HCT116 (cell line): ENCODE measurements around the gene HIVEP2. TPM values are rescaled to one million over a fixed set of nuclear protein-coding genes. Genes with fewer than 3 reads are reported as not detected.

Experiments
- ATAC-seq: fragments of 200-7000 bp; cut with Tn5 transposase; 2 replicates; pipeline ENCODE4 v1.9.1; 2020; ENCODE audit warnings: mild to moderate bottlenecking, moderate library complexity
- BruUV-seq: library from RNA; stranded (reverse); fragments of 400-500 nt; replicated peaks from 2 replicates; lab custom pipeline; 2021; lab: Mats Ljungman, UMichigan
- CTCF ChIA-PET: fragments of 300-600 bp; sonication (Branson Sonifier 250); formaldehyde crosslinking; loops from one replicate; lab custom pipeline; 2021; ENCODE audit warnings: antibody characterized with exemption; lab: Charles Lee
- POLR2A ChIA-PET: fragments of 300-600, 350-600 bp; sonication (Branson Sonifier 250); formaldehyde crosslinking; loops from one replicate; lab custom pipeline; 2021; ENCODE audit warnings: antibody characterized with exemption; lab: Charles Lee
- RAD21 ChIA-PET, 2 experiments: fragments of 300-600 bp; sonication (Branson Sonifier 250); formaldehyde crosslinking; loops; one replicate each; lab custom pipeline; 2023; ENCODE audit warnings: low total read pairs in 2 of 2; ENCODE audit not compliant: uncharacterized antibody in 2 of 2, unreplicated experiment in 2 of 2, low non-redundant PET in 1 of 2; lab: Charles Lee
- DNase-seq: peaks from one replicate; pipeline ENCODE4 v3.0.0-alpha.2; 2010; ENCODE audit warnings: low read depth, low spot score
- H2AFZ ChIP-seq: fragments of 200-600 bp; shearing (Covaris generic), sonication (generic); 2 replicates; pipeline ENCODE4 v1.6.1; 2017; ENCODE audit warnings: low read depth, mixed run types, mixed read lengths, antibody characterized with exemption, low read length; ENCODE audit not compliant: poor library complexity, severe bottlenecking
- H3K27ac ChIP-seq: 2 replicates; pipeline ENCODE4 v1.5.1; 2012; ENCODE audit warnings: low read depth, low read length
- H3K27me3 ChIP-seq: fragments of 200-600 bp; sonication (generic); 2 replicates; pipeline ENCODE4 v1.6.1; 2016; ENCODE audit warnings: mixed run types, low read length, mixed read lengths; ENCODE audit not compliant: insufficient read depth
- H3K36me3 ChIP-seq, 2 experiments: fragments of 200-500 bp in 1 of 2; fragments of 200-600 bp in 1 of 2; sonication (Bioruptor generic) in 1 of 2; sonication (generic) in 1 of 2; 2 replicates each; pipeline versions ENCODE4 v1.5.1 to v1.6.1; 2014 to 2016; ENCODE audit warnings: low read length in 2 of 2, inconsistent platforms in 1 of 2, mixed read lengths in 1 of 2, mixed run types in 1 of 2; ENCODE audit not compliant: insufficient read depth in 2 of 2, control insufficient read depth in 1 of 2
- H3K4me1 ChIP-seq, 2 experiments: fragments of 200-600 bp in 1 of 2; sonication (generic) in 1 of 2; 2 replicates each; pipeline versions ENCODE4 v1.5.1 to v1.6.1; 2012 to 2017; ENCODE audit warnings: low read length in 2 of 2, inconsistent platforms in 1 of 2, mild to moderate bottlenecking in 1 of 2, mixed read lengths in 1 of 2, mixed run types in 1 of 2, moderate library complexity in 1 of 2; ENCODE audit not compliant: insufficient read depth in 2 of 2, control insufficient read depth in 1 of 2
- H3K4me2 ChIP-seq: fragments of 200-600 bp; sonication (generic); 2 replicates; pipeline ENCODE4 v1.6.1; 2017; ENCODE audit warnings: mixed run types, low read length, mixed read lengths
- H3K4me3 ChIP-seq, 2 experiments: fragments of 200-600 bp in 1 of 2; sonication (generic) in 1 of 2; replicated peaks in 1 of 2; 2 replicates each; pipeline ENCODE4 v1.5.1; 2011 to 2016; ENCODE audit warnings: low read length in 2 of 2, control low read depth in 1 of 2, low read depth in 1 of 2, mild to moderate bottlenecking in 1 of 2, mixed read lengths in 1 of 2, mixed run types in 1 of 2
- H3K79me2 ChIP-seq: fragments of 200-600 bp; sonication (generic); 2 replicates; pipeline ENCODE4 v1.6.1; 2017; ENCODE audit warnings: mild to moderate bottlenecking, mixed run types, low read length, moderate library complexity, mixed read lengths; ENCODE audit not compliant: insufficient read depth
- H3K9ac ChIP-seq: fragments of 200-600 bp; sonication (generic); 2 replicates; pipeline ENCODE4 v1.6.1; 2016; ENCODE audit warnings: low read length, mixed read lengths
- H3K9me2 ChIP-seq: fragments of 200-600 bp; sonication (generic), shearing (Covaris generic); 2 replicates; pipeline ENCODE4 v1.6.1; 2017; ENCODE audit warnings: mixed run types, mild to moderate bottlenecking, moderate library complexity; ENCODE audit not compliant: insufficient read depth
- H3K9me3 ChIP-seq, 2 experiments: fragments of 200-500 bp in 1 of 2; fragments of 200-600 bp in 1 of 2; sonication (Bioruptor generic) in 1 of 2; sonication (generic) in 1 of 2; 2 replicates each; pipeline ENCODE4 v1.6.1; 2014 to 2017; ENCODE audit warnings: low read length in 2 of 2, mixed read lengths in 2 of 2, inconsistent platforms in 1 of 2, low read depth in 1 of 2, mild to moderate bottlenecking in 1 of 2, mixed run types in 1 of 2, moderate library complexity in 1 of 2; ENCODE audit not compliant: control insufficient read depth in 1 of 2, insufficient read depth in 1 of 2
- H4K20me1 ChIP-seq: fragments of 200-600 bp; sonication (generic), shearing (Covaris generic); 2 replicates; pipeline ENCODE4 v1.6.1; 2017; ENCODE audit warnings: mixed run types, mild to moderate bottlenecking, moderate library complexity; ENCODE audit not compliant: insufficient read depth
- ELF1 ChIP-seq: IDR thresholded peaks from 2 replicates; pipeline ENCODE4 v1.6.1; 2012; ENCODE audit warnings: low read depth, borderline replicate concordance
- EZH2phosphoT487 ChIP-seq: fragments of 200-600 bp; IDR thresholded peaks from 2 replicates; pipeline ENCODE4 v1.6.1; 2018; ENCODE audit warnings: antibody characterized with exemption, borderline replicate concordance
- FOSL1 ChIP-seq: IDR thresholded peaks from 2 replicates; pipeline ENCODE4 v1.6.1; 2012; ENCODE audit warnings: low read depth
- POLR2AphosphoS5 ChIP-seq: IDR thresholded peaks from 2 replicates; pipeline ENCODE4 v1.6.1; 2011; ENCODE audit warnings: mild to moderate bottlenecking, low read depth, low read length, moderate library complexity
- ZBTB33 ChIP-seq: IDR thresholded peaks from 2 replicates; pipeline ENCODE4 v1.6.1; 2011; ENCODE audit warnings: mild to moderate bottlenecking, low read length, moderate library complexity; ENCODE audit not compliant: insufficient replicate concordance; ENCODE audit errors: extremely low read depth
- intact Hi-C: fragments of 100-400 bp; cut with micrococcal nuclease; formaldehyde crosslinking; loops from 2 replicates; pipeline ENCODE4 v1.10.0; 2022
- total RNA-seq: library from RNA; stranded (reverse); gene quantifications from one replicate; pipeline ENCODE4 v1.2.1, GENCODE V29; 2021; ENCODE audit not compliant: unreplicated experiment
- TF ChIP-seq, protein P1 (sequence below): IDR thresholded peaks from 2 replicates; pipeline ENCODE4 v1.6.1; 2012

The HIVEP2 gene
- total RNA-seq, 1 experiment from 2014 or later = 8.1 TPM

- no peak overlapping the region for H2AFZ ChIP-seq
- intact Hi-C loops = no loop called here
- no peaks in the 10 kb centered on the region for H3K9me2 ChIP-seq
- H3K4me3 ChIP-seq = no peak overlapping the region
- no peak overlapping the region for H3K4me2 ChIP-seq
- H4K20me1 ChIP-seq = no peaks in the 10 kb centered on the region
- no peaks in the 10 kb centered on the region for H3K9me3 ChIP-seq
- peaks cover 4% of the 10 kb centered on the region; the same call in 1 of the 2 replicates for H3K79me2 ChIP-seq
- DNase-seq (no peak), ATAC-seq (no peak)
- H3K27me3 ChIP-seq = no peaks in the 10 kb centered on the region
- no peak overlapping the region for H3K9ac ChIP-seq
- H3K27ac ChIP-seq = no peak overlapping the region
- BruUV-seq = no TSS peak
- RAD21 ChIA-PET = no interaction called here
- TF ChIP-seq FOSL1 (no peak), ZBTB33 (no peak), ELF1 (no peak), POLR2AphosphoS5 (no peak), EZH2phosphoT487 (no peak)
- TF ChIP-seq, protein P1, sequence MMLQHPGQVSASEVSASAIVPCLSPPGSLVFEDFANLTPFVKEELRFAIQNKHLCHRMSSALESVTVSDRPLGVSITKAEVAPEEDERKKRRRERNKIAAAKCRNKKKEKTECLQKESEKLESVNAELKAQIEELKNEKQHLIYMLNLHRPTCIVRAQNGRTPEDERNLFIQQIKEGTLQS = no peak
- no peaks in the 10 kb centered on the region for H3K4me1 ChIP-seq
- POLR2A ChIA-PET = no interaction called here
- no peaks in the 10 kb centered on the region for H3K36me3 ChIP-seq
- CTCF ChIA-PET = no interaction called here
Measured at GRCh38 chr6:142935553-142936517, 9.1 kb downstream of the HIVEP2 start.
